ENCODE data around the gene POFUT1.

POFUT1 gene

GRCh38 chr20:32208499-32209154 is 947 bp downstream of the POFUT1 start:
- no peak for DNase-seq

- no peak for DNase-seq
Measured at GRCh38 chr20:32209850-32210605, 2.3 kb downstream of the POFUT1 start.

- no peak for DNase-seq
Measured at GRCh38 chr20:32213870-32214269, 6.2 kb downstream of the POFUT1 start.

GRCh38 chr20:32215147-32215546 is 7.5 kb downstream of the POFUT1 start:
- no peak for DNase-seq

GRCh38 chr20:32215729-32216128 is 8.0 kb downstream of the POFUT1 start:
- no peak for DNase-seq

GRCh38 chr20:32216179-32217142 is 8.8 kb downstream of the POFUT1 start:
- DNase-seq: no peak

- no peak for DNase-seq
Measured at GRCh38 chr20:32218156-32218900, 10.6 kb downstream of the POFUT1 start.

- DNase-seq: no peak
Measured at GRCh38 chr20:32224463-32224862, 16.8 kb downstream of the POFUT1 start.

GRCh38 chr20:32226391-32226790 is 18.7 kb downstream of the POFUT1 start:
- no peak for DNase-seq

- no peak for DNase-seq
Measured at GRCh38 chr20:32227306-32227705, 19.6 kb downstream of the POFUT1 start.

- peak; percentile 18 to 52 for DNase-seq
Measured at GRCh38 chr20:32227744-32228688, 20.3 kb downstream of the POFUT1 start.

- DNase-seq: no peak
Measured at GRCh38 chr20:32229251-32229747, 21.6 kb downstream of the POFUT1 start.

- no peak for DNase-seq
Measured at GRCh38 chr20:32230707-32231106, 23.0 kb downstream of the POFUT1 start.

GRCh38 chr20:32231245-32231644 is 23.6 kb downstream of the POFUT1 start:
- no peak for DNase-seq

GRCh38 chr20:32231847-32232246 is 24.2 kb downstream of the POFUT1 start:
- peak; percentile 34 to 38 for DNase-seq

GRCh38 chr20:32232326-32232886 is 24.7 kb downstream of the POFUT1 start:
- no peak for DNase-seq

GRCh38 chr20:32233286-32233685 is 25.6 kb downstream of the POFUT1 start:
- DNase-seq: no peak

- DNase-seq: peak in 1 of 2 donors; percentile 29
Measured at GRCh38 chr20:32234135-32234808, 26.6 kb downstream of the POFUT1 start.

GRCh38 chr20:32235331-32236047 is 27.8 kb downstream of the POFUT1 start:
- no peak for DNase-seq

Measured in inflammatory macrophage (primary cell).